ENCODE data around the gene DOCK3. TPM values are rescaled to one million over a fixed set of nuclear protein-coding genes. Genes with fewer than 3 reads are reported as not detected.

Gene DOCK3, protein sequence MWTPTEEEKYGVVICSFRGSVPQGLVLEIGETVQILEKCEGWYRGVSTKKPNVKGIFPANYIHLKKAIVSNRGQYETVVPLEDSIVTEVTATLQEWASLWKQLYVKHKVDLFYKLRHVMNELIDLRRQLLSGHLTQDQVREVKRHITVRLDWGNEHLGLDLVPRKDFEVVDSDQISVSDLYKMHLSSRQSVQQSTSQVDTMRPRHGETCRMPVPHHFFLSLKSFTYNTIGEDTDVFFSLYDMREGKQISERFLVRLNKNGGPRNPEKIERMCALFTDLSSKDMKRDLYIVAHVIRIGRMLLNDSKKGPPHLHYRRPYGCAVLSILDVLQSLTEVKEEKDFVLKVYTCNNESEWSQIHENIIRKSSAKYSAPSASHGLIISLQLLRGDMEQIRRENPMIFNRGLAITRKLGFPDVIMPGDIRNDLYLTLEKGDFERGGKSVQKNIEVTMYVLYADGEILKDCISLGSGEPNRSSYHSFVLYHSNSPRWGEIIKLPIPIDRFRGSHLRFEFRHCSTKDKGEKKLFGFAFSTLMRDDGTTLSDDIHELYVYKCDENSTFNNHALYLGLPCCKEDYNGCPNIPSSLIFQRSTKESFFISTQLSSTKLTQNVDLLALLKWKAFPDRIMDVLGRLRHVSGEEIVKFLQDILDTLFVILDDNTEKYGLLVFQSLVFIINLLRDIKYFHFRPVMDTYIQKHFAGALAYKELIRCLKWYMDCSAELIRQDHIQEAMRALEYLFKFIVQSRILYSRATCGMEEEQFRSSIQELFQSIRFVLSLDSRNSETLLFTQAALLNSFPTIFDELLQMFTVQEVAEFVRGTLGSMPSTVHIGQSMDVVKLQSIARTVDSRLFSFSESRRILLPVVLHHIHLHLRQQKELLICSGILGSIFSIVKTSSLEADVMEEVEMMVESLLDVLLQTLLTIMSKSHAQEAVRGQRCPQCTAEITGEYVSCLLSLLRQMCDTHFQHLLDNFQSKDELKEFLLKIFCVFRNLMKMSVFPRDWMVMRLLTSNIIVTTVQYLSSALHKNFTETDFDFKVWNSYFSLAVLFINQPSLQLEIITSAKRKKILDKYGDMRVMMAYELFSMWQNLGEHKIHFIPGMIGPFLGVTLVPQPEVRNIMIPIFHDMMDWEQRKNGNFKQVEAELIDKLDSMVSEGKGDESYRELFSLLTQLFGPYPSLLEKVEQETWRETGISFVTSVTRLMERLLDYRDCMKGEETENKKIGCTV (N-terminal part only)
- 3.9 TPM for total RNA-seq
- long read RNA-seq: 0 reads

DNA sequence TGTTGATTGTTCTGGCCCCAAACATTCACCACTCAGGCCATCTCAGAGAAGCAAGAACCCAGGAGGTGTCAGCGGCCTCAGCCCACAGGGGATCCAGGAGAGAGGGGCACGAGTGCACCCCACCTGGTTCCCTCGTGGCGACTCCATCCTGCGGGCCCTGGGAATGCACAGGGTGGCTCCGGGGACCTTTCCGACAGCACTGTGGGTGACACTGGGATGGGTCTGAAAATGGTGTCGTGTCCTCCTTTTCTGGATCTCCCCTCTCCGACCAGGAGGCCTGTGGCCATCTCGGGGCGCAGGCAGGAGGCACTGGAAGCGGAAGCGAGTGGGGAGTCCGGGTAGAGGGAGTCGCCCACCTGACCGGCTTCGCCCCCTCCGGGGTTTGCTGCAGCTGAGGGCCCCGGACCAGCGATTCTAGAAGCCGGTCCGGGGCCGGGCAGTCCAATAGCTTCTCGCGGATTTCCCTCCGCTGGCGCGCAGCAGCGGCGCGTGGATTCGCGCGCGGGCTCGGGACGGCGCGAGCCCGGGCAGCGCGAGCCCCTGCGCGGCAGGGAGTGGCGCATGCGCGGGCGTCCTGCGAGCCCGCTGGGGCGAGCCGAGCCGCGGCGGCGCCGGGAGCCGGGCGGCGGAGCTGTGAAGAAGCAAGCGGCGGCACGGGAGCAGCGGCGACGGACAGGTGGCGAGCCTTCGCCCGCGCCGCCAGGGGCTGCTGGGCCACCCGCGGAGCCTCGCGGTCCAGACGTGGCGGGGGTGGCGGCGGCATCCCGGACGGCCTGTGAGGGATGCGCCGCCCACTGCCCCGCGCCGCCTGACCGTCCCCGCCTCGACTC is at the start of gene DOCK3:
TSS of gene DOCK3 (plus strand) at position 579 of the 830 bp plus-strand sequence. CDS start 337 bp downstream, outside the sequence.
- intact Hi-C loops (cut with DNase I): loop anchor here (5.0 to 10.0 kb wide), 2 partner anchors 200 to 698 kb away; no protein-coding TSS in a partner anchor
- ATAC-seq: peak; percentile 90
- DNase-seq (ENCODE audit: missing footprints): peak; percentile 80

- ATAC-seq (no peak), DNase-seq (ENCODE audit: missing footprints) (no peak)
- intact Hi-C loops (cut with DNase I): loop anchor here (1.0 kb wide), 1 partner anchor 24 kb away; no protein-coding TSS in a partner anchor
These were observed 49.2 kb upstream of the DOCK3 start for GRCh38 chr3:50625231-50626182.

- ATAC-seq (no peak), DNase-seq (ENCODE audit: missing footprints) (no peak)
- intact Hi-C loops (cut with DNase I): no loop called here
These were observed 48.3 kb upstream of the DOCK3 start for GRCh38 chr3:50626401-50626800.

- intact Hi-C loops (cut with DNase I): no loop called here
- DNase-seq (ENCODE audit: missing footprints): no peak
- peak; percentile 81 for ATAC-seq
These were observed 47.2 kb upstream of the DOCK3 start for GRCh38 chr3:50627407-50628051.

- intact Hi-C loops (cut with DNase I): no loop called here
- DNase-seq (ENCODE audit: missing footprints): peak; percentile 34
- ATAC-seq: no peak
These were observed 46.1 kb upstream of the DOCK3 start for GRCh38 chr3:50628601-50629000.

DNA sequence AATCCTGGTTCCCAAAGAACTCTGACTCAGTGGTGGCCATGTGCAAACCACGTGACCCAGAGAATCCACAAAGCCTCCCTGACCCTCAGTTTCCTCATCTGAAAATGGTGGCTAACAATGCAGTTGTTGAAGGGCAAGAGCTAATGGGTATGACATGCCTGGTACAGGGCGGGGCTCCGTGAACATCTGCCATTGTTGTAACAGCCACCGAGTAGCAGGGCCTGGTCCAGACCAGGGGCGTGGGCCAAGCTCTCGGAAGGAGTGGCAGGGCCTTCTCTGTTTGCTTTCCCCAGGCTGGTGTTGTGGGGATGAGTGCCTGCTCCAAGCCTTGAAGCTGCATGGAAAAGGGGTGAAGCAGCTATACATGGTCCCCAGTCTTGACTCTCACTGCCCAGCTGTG is 44.3 kb upstream of the DOCK3 start:
- ATAC-seq (no peak), DNase-seq (ENCODE audit: missing footprints) (no peak)
- intact Hi-C loops (cut with DNase I): no loop called here

- ATAC-seq (no peak), DNase-seq (ENCODE audit: missing footprints) (no peak)
- intact Hi-C loops (cut with DNase I): no loop called here
These were observed 43.9 kb upstream of the DOCK3 start for GRCh38 chr3:50630877-50631276.

DNA sequence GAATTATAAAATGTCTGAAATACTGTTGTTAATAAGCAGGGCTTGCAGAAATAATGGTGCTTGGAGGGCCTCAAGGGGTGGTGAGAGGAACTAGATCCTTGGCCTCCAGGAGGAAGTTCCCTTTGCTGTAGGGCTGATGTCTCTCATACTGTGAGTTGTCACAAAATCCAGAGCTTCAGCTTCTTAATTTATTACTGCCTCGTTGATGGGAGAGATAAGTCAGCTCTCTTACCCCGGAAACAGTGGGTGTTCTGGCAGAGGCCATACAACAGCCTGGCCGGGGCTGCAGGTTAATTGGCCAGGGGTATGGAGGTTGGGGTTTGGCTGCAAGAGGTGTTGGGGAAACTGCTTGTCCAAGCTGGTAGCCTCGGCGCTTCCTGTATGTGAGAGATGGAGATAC is 42.3 kb upstream of the DOCK3 start:
- intact Hi-C loops (cut with DNase I): no loop called here
- ATAC-seq (no peak), DNase-seq (ENCODE audit: missing footprints) (no peak)

- intact Hi-C loops (cut with DNase I): no loop called here
- ATAC-seq (no peak), DNase-seq (ENCODE audit: missing footprints) (no peak)
These were observed 41.4 kb upstream of the DOCK3 start for GRCh38 chr3:50633230-50633790.

- intact Hi-C loops (cut with DNase I): no loop called here
These were observed 39.7 kb upstream of the DOCK3 start for GRCh38 chr3:50635066-50635465.

GRCh38 chr3:50637011-50637410 is 37.7 kb upstream of the DOCK3 start:
- intact Hi-C loops (cut with DNase I): no loop called here
- no peak for ATAC-seq
- DNase-seq (ENCODE audit: missing footprints): no peak

More at GRCh38 chr3:50635066-50635465, 39.7 kb upstream of the DOCK3 start:
- DNase-seq (ENCODE audit: missing footprints) (no peak), ATAC-seq (no peak)

DNA sequence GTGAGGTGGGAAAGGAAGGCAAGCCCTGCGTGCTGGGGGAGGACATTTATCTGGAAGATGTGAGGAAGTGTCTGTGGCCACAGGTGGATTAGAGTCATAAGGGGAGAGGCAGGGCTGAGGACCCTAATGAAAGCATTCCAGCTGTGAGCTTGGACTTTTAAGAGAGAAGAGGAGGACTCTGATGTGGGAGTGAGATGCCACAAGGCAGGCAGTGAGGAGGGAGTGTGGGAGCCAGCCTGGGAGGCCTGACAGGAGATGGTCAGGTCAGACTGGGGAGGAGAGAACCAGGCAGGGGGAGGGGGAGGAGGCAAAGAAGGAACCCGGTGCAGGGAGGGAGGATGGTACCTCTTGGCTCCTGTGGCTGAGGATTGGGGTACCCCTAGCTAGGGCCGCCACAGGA is 36.8 kb upstream of the DOCK3 start:
- peak; percentile 23 for ATAC-seq
- no peak for DNase-seq (ENCODE audit: missing footprints)
- intact Hi-C loops (cut with DNase I): no loop called here

DNA sequence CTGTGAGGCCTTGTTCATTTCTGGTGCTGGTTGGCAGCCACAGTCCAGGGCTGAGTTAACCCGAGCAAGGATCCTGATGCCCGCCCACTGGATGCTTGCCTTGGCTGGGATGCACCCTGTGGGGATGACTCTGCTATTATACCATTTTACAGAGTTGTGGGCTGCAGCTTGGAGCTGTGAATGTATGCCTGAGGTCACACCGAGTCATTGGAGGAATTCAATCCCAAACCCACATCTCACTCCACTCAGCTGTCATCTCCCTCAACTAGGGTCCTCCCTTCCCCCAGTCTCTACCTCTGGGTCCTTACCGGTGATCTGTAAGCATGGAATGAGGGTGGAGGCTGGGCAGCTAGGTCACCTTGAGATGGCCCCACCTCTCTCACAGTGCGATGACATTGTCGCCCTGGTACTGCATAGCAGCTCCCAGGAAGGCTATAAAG is 35.7 kb upstream of the DOCK3 start:
- peak; percentile 29 for ATAC-seq
- intact Hi-C loops (cut with DNase I): no loop called here
- DNase-seq (ENCODE audit: missing footprints): no peak

DNA sequence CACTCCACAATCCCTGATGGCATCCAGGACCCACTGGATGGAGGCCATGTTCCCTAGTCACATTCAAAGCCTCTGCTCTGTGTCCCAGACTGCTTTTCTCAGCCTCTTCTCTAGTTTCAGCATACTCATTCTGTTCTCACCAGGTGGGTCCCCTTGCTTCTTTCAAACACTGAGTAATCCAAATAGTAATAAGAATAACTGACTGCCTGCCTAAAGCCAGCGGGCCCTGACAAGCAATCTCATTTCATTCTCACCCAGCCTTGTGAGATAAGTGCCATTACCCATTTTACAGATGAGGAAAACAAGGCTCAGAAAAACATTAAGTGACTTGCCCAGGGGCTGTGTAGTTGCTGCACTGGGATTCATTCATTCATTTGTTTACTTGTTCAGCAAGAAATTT is 32.3 kb upstream of the DOCK3 start:
- intact Hi-C loops (cut with DNase I): no loop called here
- no peak for DNase-seq (ENCODE audit: missing footprints)
- no peak for ATAC-seq

- ATAC-seq (no peak), DNase-seq (ENCODE audit: missing footprints) (no peak)
These were observed 30.2 kb upstream of the DOCK3 start for GRCh38 chr3:50644561-50644960.

DNA sequence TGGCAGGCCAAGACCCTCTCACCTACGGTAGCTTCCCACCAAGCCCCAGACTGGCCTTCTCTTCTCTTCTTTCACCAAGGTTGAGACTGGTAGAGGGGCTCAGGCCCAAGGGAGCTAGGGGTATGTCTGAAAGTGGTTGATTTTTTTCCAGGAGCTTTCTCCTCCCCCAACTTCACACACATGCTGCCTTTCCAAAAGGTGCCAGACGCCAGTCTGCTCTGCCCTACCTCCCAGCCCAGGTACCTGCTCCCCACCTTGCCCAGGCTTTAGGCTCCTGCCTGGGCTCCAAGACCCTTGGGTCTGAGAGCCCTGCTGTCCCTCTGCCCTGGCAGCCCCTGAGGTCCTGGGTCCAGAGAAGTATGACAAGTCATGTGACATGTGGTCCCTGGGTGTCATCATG is 29.3 kb upstream of the DOCK3 start:
- intact Hi-C loops (cut with DNase I): no loop called here
- no peak for ATAC-seq
- no peak for DNase-seq (ENCODE audit: missing footprints)

More at GRCh38 chr3:50644561-50644960, 30.2 kb upstream of the DOCK3 start:
- intact Hi-C loops (cut with DNase I): no loop called here

Measured in Right ventricle myocardium inferior (tissue), 1 donor.